ENCODE data around the gene CFAP299. TPM values are rescaled to one million over a fixed set of nuclear protein-coding genes. Genes with fewer than 3 reads are reported as not detected.

CFAP299 gene
- total RNA-seq, 3 donors from 2014 or later, result not detected

DNA sequence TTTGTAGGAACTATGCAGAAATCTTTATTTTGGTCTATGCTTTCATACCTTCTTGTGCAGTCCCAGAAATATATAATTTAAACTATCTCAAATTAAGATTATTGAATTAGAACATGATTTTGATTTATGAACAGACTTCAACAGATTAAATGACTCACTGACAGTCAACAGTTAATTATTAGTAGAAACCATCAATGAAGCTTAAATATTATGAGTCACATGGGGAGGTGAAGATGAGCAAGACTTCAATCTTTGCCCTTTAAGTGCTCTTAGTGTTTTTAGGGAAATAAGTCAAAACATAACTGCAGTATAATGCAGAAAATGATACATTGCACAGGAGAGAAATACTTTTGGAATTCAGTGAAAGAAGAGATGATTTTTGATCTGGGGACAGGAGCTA, 613.5 kb downstream of the CFAP299 start:
- DNase-seq (no peak), ATAC-seq (no peak)
- Histone ChIP-seq H3K4me3 (no peak overlapping the region), H3K9me3 (no peaks in the 10 kb centered on the region), H3K4me1 (ENCODE audit: low read depth) (no peaks in the 10 kb centered on the region), H3K36me3 (ENCODE audit: low read depth) (no peaks in the 10 kb centered on the region)
- intact Hi-C loops (cut with DNase I, micrococcal nuclease), result no loop called here
- TF ChIP-seq CTCF (IDR thresholded peaks at IDR 0.05), result no peak

- intact Hi-C loops (cut with DNase I, micrococcal nuclease), result no loop called here
- DNase-seq (no peak), ATAC-seq (no peak)
- no peak for TF ChIP-seq CTCF (IDR thresholded peaks at IDR 0.05)
- no peaks in the 10 kb centered on the region for H3K36me3 ChIP-seq (ENCODE audit: low read depth)
- H3K4me1 ChIP-seq (ENCODE audit: low read depth), result no peaks in the 10 kb centered on the region
- no peak overlapping the region for H3K4me3 ChIP-seq
- no peaks in the 10 kb centered on the region for H3K9me3 ChIP-seq
Measured at GRCh38 chr4:80956421-80956820, 620.9 kb downstream of the CFAP299 start.

DNA sequence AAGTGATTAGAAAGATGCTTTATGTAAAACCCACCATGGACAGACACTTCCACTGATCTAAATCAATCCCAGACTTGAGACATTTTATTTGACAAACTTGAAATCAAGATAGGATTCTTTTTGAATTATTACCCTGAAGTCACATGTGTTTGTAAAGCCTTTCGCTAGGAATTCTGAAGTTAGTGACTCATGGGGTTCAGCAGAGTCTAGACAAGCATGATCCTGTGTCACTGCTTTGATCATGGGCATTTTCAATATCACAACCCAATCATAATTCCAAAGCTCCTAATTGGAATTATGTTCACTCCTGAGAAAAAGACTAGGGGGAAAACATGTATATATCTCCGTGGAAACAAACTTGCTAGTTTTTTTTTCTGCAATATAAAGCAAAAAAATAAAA, 627.5 kb downstream of the CFAP299 start:
- no peak for ATAC-seq
- intact Hi-C loops (cut with DNase I, micrococcal nuclease), result no loop called here
- no peak for DNase-seq
- TF ChIP-seq CTCF (IDR thresholded peaks at IDR 0.05), result no peak
- Histone ChIP-seq H3K36me3 (ENCODE audit: low read depth) (no peaks in the 10 kb centered on the region), H3K4me3 (no peak overlapping the region), H3K4me1 (ENCODE audit: low read depth) (no peaks in the 10 kb centered on the region), H3K9me3 (no peaks in the 10 kb centered on the region)

GRCh38 chr4:80967346-80967745, 631.8 kb downstream of the CFAP299 start:
- no peaks in the 10 kb centered on the region for H3K4me1 ChIP-seq (ENCODE audit: low read depth)
- no peaks in the 10 kb centered on the region for H3K36me3 ChIP-seq (ENCODE audit: low read depth)
- ATAC-seq (no peak), DNase-seq (no peak)
- intact Hi-C loops (cut with DNase I, micrococcal nuclease), result no loop called here
- no peaks in the 10 kb centered on the region for H3K9me3 ChIP-seq
- H3K4me3 ChIP-seq, result no peak overlapping the region
- TF ChIP-seq CTCF (IDR thresholded peaks at IDR 0.05), result no peak

- Histone ChIP-seq H3K9me3 (no peaks in the 10 kb centered on the region), H3K36me3 (ENCODE audit: low read depth) (no peaks in the 10 kb centered on the region), H3K4me1 (ENCODE audit: low read depth) (no peaks in the 10 kb centered on the region), H3K4me3 (no peak overlapping the region)
- intact Hi-C loops (cut with DNase I, micrococcal nuclease), result no loop called here
- no peak for TF ChIP-seq CTCF (IDR thresholded peaks at IDR 0.05)
- DNase-seq (no peak), ATAC-seq (no peak)
Measured at GRCh38 chr4:80980239-80980638, 644.7 kb downstream of the CFAP299 start.

DNA sequence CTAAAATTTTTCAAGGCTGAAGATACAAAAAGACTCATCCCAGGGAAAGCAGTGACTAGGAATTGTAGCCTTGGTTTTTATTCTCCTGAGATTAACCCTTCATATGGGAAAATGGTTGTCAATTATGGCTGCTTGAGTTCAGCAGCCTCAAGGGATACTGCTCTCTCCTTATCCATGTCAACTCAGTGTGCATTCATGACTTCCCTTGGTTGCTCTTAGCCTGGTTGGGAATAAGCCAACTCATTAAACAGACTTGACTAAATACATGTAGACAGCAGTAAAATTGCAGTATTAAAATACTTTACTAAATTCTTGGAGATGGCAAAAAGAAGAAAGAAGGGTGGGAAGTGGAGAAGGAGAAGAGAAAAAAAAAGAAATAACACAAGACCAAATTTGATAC, 650.5 kb downstream of the CFAP299 start:
- no peak for TF ChIP-seq CTCF (IDR thresholded peaks at IDR 0.05)
- no peak for DNase-seq
- Histone ChIP-seq H3K36me3 (ENCODE audit: low read depth) (no peaks in the 10 kb centered on the region), H3K4me1 (ENCODE audit: low read depth) (no peaks in the 10 kb centered on the region), H3K9me3 (no peaks in the 10 kb centered on the region), H3K4me3 (no peak overlapping the region)
- intact Hi-C loops (cut with DNase I, micrococcal nuclease), result no loop called here
- no peak for ATAC-seq
